K562 (cell line): Measurements from ENCODE around the gene DCAF10. TPM values are rescaled to one million over a fixed set of nuclear protein-coding genes. Genes with fewer than 3 reads are reported as not detected.

Experiments
- ATAC-seq: fragments of 200-7000 bp; cut with Tn5 transposase; 3 replicates; pipeline ENCODE4 v1.9.1; 2020; ENCODE audit warnings: moderate library complexity
- BruUV-seq: library from RNA; stranded (reverse); fragments of 400-500 nt; replicated peaks from 2 replicates; lab custom pipeline; 2021; lab: Mats Ljungman, UMichigan
- CTCF ChIA-PET: fragments of 300-600 bp; formaldehyde crosslinking; extraction: SDS; loops from one replicate; lab custom pipeline; 2021; ENCODE audit warnings: low intra/inter-chr PET ratio; lab: Yijun Ruan, JAX
- POLR2A ChIA-PET: fragments of 300-600, 350-650 bp; sonication (Branson Sonifier 250); formaldehyde crosslinking; extraction: SDS; loops from one replicate; lab custom pipeline; 2021; ENCODE audit warnings: antibody characterized with exemption, inconsistent platforms; lab: Yijun Ruan, JAX
- DNase-seq, 4 experiments: peaks; one replicate each; pipeline versions ENCODE4 v3.0.0 to v3.0.0-alpha.2; 2011 to 2018; ENCODE audit warnings: low spot score in 3 of 4, mixed read lengths in 3 of 4; ENCODE audit errors: extremely low read depth in 1 of 4
- FAIRE-seq: peaks from 2 replicates; lab custom pipeline; 2011; peaks lifted over from hg19 to GRCh38; lab: Jason Lieb, UNC
- H2AFZ ChIP-seq: 2 replicates; pipeline ENCODE4 v1.6.0; 2011; ENCODE audit warnings: low read depth, low read length, control low read depth, inconsistent platforms
- H3K27ac ChIP-seq: fragments of 200-600 bp; 3 replicates; pipeline ENCODE4 v1.8.0; 2011; ENCODE audit warnings: low read depth, mild to moderate bottlenecking, control low read depth, inconsistent platforms, low read length, moderate library complexity, mixed read lengths; ENCODE audit errors: extremely low read depth
- H3K27me3 ChIP-seq, 2 experiments: fragments of 300-600 bp in 1 of 2; 2 replicates in 1 of 2; 3 replicates in 1 of 2; pipeline versions ENCODE4 v1.6.0 to v1.8.0; 2011; ENCODE audit warnings: inconsistent platforms in 2 of 2, low read length in 2 of 2, mild to moderate bottlenecking in 1 of 2, mixed read lengths in 1 of 2, moderate library complexity in 1 of 2; ENCODE audit not compliant: control insufficient read depth in 2 of 2, insufficient read depth in 2 of 2
- H3K36me3 ChIP-seq: fragments of 300-600 bp; 3 replicates; pipeline ENCODE4 v1.8.0; 2011; ENCODE audit warnings: mild to moderate bottlenecking, low read length, inconsistent platforms; ENCODE audit not compliant: control insufficient read depth, insufficient read depth
- H3K4me1 ChIP-seq, 2 experiments: fragments of 200-600 bp in 1 of 2; replicated peaks in 1 of 2; 2 replicates in 1 of 2; 3 replicates in 1 of 2; pipeline versions ENCODE4 v1.5.1 to v1.8.0; 2011; ENCODE audit warnings: inconsistent platforms in 2 of 2, low read length in 2 of 2, mild to moderate bottlenecking in 1 of 2, mixed read lengths in 1 of 2, moderate library complexity in 1 of 2; ENCODE audit not compliant: control insufficient read depth in 2 of 2, insufficient read depth in 2 of 2
- H3K4me2 ChIP-seq: 2 replicates; pipeline ENCODE4 v1.6.1; 2011; ENCODE audit warnings: low read length, control low read depth, inconsistent platforms, mixed read lengths; ENCODE audit not compliant: insufficient read depth
- H3K4me3 ChIP-seq: fragments of 200-600 bp; sonication (generic), shearing (Covaris generic); 2 replicates; pipeline ENCODE4 v1.5.1; 2016; ENCODE audit warnings: control low read depth, inconsistent platforms
- H3K79me2 ChIP-seq: fragments of 200-600 bp; 3 replicates; pipeline ENCODE4 v1.8.0; 2011; ENCODE audit warnings: low read length, inconsistent platforms; ENCODE audit not compliant: control insufficient read depth, insufficient read depth
- H3K9ac ChIP-seq, 2 experiments: 2 replicates each; pipeline versions ENCODE4 v1.6.0 to v1.6.1; 2011; ENCODE audit warnings: low read depth in 2 of 2, low read length in 2 of 2, control low read depth in 1 of 2, inconsistent platforms in 1 of 2, mild to moderate bottlenecking in 1 of 2, mixed read lengths in 1 of 2; ENCODE audit not compliant: insufficient read depth in 1 of 2
- H3K9me1 ChIP-seq: one replicate; pipeline ENCODE4 v1.6.0; 2011; ENCODE audit warnings: inconsistent platforms, mild to moderate bottlenecking, low read length, moderate library complexity; ENCODE audit not compliant: control insufficient read depth, insufficient read depth
- H3K9me3 ChIP-seq: replicated peaks from 2 replicates; pipeline ENCODE4 v1.5.1; 2011; ENCODE audit warnings: low read depth, low read length, inconsistent platforms; ENCODE audit not compliant: control insufficient read depth, insufficient read depth
- H4K20me1 ChIP-seq: replicated peaks from 2 replicates; pipeline ENCODE4 v1.6.1; 2011; ENCODE audit warnings: low read length, inconsistent platforms, mixed read lengths; ENCODE audit not compliant: control insufficient read depth, insufficient read depth
- C11orf30 ChIP-seq: fragments of 450-650 bp; IDR thresholded peaks from 2 replicates; pipeline ENCODE4 v1.6.1; 2016; ENCODE audit warnings: low read depth, mild to moderate bottlenecking
- MNT ChIP-seq, 2 experiments: fragments of 450-650 bp; conservative IDR thresholded peaks; 2 replicates each; pipeline ENCODE4 v1.6.1; 2017; ENCODE audit warnings: mild to moderate bottlenecking in 2 of 2, moderate library complexity in 2 of 2
- NCOA6 ChIP-seq: fragments of 450-650 bp; IDR thresholded peaks from 2 replicates; pipeline ENCODE4 v1.6.1; 2017; ENCODE audit warnings: mild to moderate bottlenecking
- NFIC ChIP-seq: fragments of 450-650 bp; IDR thresholded peaks from 2 replicates; pipeline ENCODE4 v1.6.1; 2017; ENCODE audit warnings: mild to moderate bottlenecking, inconsistent platforms
- RCOR1 ChIP-seq, 2 experiments: IDR thresholded peaks; 2 replicates each; pipeline ENCODE4 v1.6.1; 2012; ENCODE audit warnings: low read depth in 2 of 2, low read length in 2 of 2, borderline replicate concordance in 1 of 2, improper control_type of control experiment in 1 of 2
- SMARCB1 ChIP-seq: IDR thresholded peaks from 2 replicates; pipeline ENCODE4 v1.6.1; 2011; ENCODE audit warnings: improper control_type of control experiment, low read depth; ENCODE audit not compliant: insufficient read length
- TBL1XR1 ChIP-seq, 2 experiments: IDR thresholded peaks; 2 replicates each; pipeline ENCODE4 v1.6.1; 2012; ENCODE audit warnings: improper control_type of control experiment in 2 of 2, low read length in 2 of 2, mild to moderate bottlenecking in 1 of 2
- YY1 ChIP-seq, 3 experiments: IDR thresholded peaks; 2 replicates each; pipeline ENCODE4 v1.6.1; 2011; ENCODE audit warnings: low read length in 2 of 3, mild to moderate bottlenecking in 2 of 3, moderate library complexity in 2 of 3, borderline replicate concordance in 1 of 3, control low read depth in 1 of 3, low read depth in 1 of 3; ENCODE audit not compliant: insufficient read depth in 3 of 3, insufficient replicate concordance in 2 of 3, control insufficient read depth in 1 of 3, insufficient read length in 1 of 3; ENCODE audit errors: extremely low read depth in 1 of 3
- ZNF644 ChIP-seq: fragments of 200-800 bp; sonication (Bioruptor generic); IDR thresholded peaks from 2 replicates; pipeline ENCODE4 v1.6.1; 2016; ENCODE audit warnings: low read depth, missing genetic modification characterization, missing compliant biosample characterization
- WGBS: fragments of 100-300 bp; shearing (Covaris generic); methylation state at CpG from one replicate; pipeline ENCODE4 v1.1.6; 2016; ENCODE audit warnings: low coverage, mixed read lengths; ENCODE audit not compliant: insufficient coverage; ENCODE audit errors: missing lambda C conversion rate; 5-methylcytosine and 5-hydroxymethylcytosine counted together
- in situ Hi-C: fragments of 300-500 bp; cut with MboI; formaldehyde crosslinking; loops from 4 replicates; pipeline ENCODE4 v1.15.0; 2018; ENCODE audit warnings: inconsistent platforms, mixed read lengths
- intact Hi-C: fragments of 100-400 bp; cut with micrococcal nuclease; formaldehyde crosslinking; loops from 2 replicates; pipeline ENCODE4 v1.14.2; 2022
- polyA plus RNA-seq, 8 experiments: library from polyadenylated mRNA; depleted of rRNA in 4 of 8; stranded (reverse) in 5 of 8; unstranded in 3 of 8; fragments of >200 nt; fragmentation: Nextera tagmentation in 2 of 8; fragmentation: Illumina TruSeq in 1 of 8; extraction: Ambion mirVana in 2 of 8; extraction: Trizol in 1 of 8; gene quantifications; 2 replicates each; pipeline versions ENCODE4 v1.2.1 to v1.2.3, GENCODE V29; 2011 to 2014; ENCODE audit warnings: inconsistent platforms in 1 of 8, missing spikeins in 1 of 8
- total RNA-seq, 7 experiments: library from RNA; depleted of rRNA in 6 of 7; stranded (reverse); fragments of >200 nt in 6 of 7; fragmentation: Illumina TruSeq in 2 of 7; extraction: Trizol in 2 of 7; gene quantifications; 2 replicates each; pipeline versions ENCODE4 v1.2.1 to v1.2.3, GENCODE V29; 2011 to 2021; ENCODE audit warnings: low replicate concordance in 1 of 7

The DCAF10 gene
- total and polyA plus RNA-seq, 9 of the 15 experiments (the other 6 are each of a cell fraction or from before 2014, with no cell fraction given): 6.8 to 40.1 (median 16.9) TPM

- CTCF ChIA-PET: no interaction called here
- no peak overlapping the region; the same call in 2 of the 3 replicates for H3K27ac ChIP-seq
- no TSS peak for BruUV-seq
- H3K36me3 ChIP-seq: peaks cover 25% of the 10 kb centered on the region; the same call in 2 of the 3 replicates
- H3K9me3 ChIP-seq: no peaks in the 10 kb centered on the region
- H3K4me1 ChIP-seq: peaks cover 16 to 20% of the 10 kb centered on the region in 2 experiments
- WGBS: 92% methylated on average over 2 of the region's 2 CpGs
- DNase-seq (no peak), FAIRE-seq (peak; percentile 40), ATAC-seq (no peak)
- H3K4me2 ChIP-seq: no peak overlapping the region
- no peak overlapping the region for H3K4me3 ChIP-seq
- in situ Hi-C loops: no loop called here
- no peak overlapping the region for H2AFZ ChIP-seq
- intact Hi-C loops: no loop called here
- no peaks in the 10 kb centered on the region for H3K27me3 ChIP-seq
- H4K20me1 ChIP-seq: no peaks in the 10 kb centered on the region
- POLR2A ChIA-PET: no interaction called here
- no peak overlapping the region for H3K9ac ChIP-seq
- no peaks in the 10 kb centered on the region for H3K9me1 ChIP-seq
- H3K79me2 ChIP-seq: peaks cover 24% of the 10 kb centered on the region
- no peak for TF ChIP-seq SMARCB1
- TF ChIP-seq C11orf30: no peak
Measured at GRCh38 chr9:37836386-37836785, 35.8 kb downstream of the DCAF10 start.

GRCh38 chr9:37839496-37840461, 39.2 kb downstream of the DCAF10 start:
- ChIA-PET POLR2A (interaction anchor here (0.6 to 2.4 kb wide), 11 partner anchors 10 to 377 kb away, joined by 3 to 12 read pairs (median 4); no protein-coding TSS in a partner anchor), CTCF (no interaction called here)
- Histone ChIP-seq H3K36me3 (peaks cover 40% of the 10 kb centered on the region), H3K4me3 (no peak overlapping the region), H2AFZ (peak overlapping the region; percentile 61), H3K9me1 (no peaks in the 10 kb centered on the region), H3K27ac (peak overlapping the region; percentile 87), H3K27me3 (no peaks in the 10 kb centered on the region), H4K20me1 (no peaks in the 10 kb centered on the region), H3K79me2 (peaks cover 32% of the 10 kb centered on the region), H3K4me1 (peaks cover 14 to 20% of the 10 kb centered on the region in 2 experiments), H3K9ac (peak overlapping the region in 1 of 2 experiments; percentile 50; a peak in 2 of 4 replicates), H3K4me2 (peak overlapping the region; percentile 66), H3K9me3 (no peaks in the 10 kb centered on the region)
- WGBS: 29% methylated on average over 3 of the region's 3 CpGs
- FAIRE-seq (peak; percentile 85), ATAC-seq (peak; percentile 87), DNase-seq (peak in 3 of 4 experiments; percentile 37 to 83 (median 46))
- intact Hi-C loops: loop anchor here (5.0 kb wide), 1 partner anchor 37 kb away; the partner anchor contains the start of gene DCAF10
- in situ Hi-C loops: no loop called here
- BruUV-seq: no TSS peak
- TF ChIP-seq YY1 (IDR thresholded peaks at IDR 0.05; ENCODE audit: borderline replicate concordance in 1 of 3, control insufficient read depth in 1 of 3, extremely low read depth in 1 of 3, insufficient read depth in 3 of 3, insufficient read length in 1 of 3, insufficient replicate concordance in 2 of 3, low read depth in 1 of 3, low read length in 2 of 3): peak in 1 of 3 experiments; percentile 81
- 0 out of 4 replicates have a peak, but pooled peaks of 1 of the 2 experiments have one; percentile 16 for TF ChIP-seq MNT (conservative IDR thresholded peaks at IDR 0.05)
- peak; percentile 78 for TF ChIP-seq NFIC
- peak in 1 of 2 experiments; percentile 79; a peak in 2 of 4 replicates for TF ChIP-seq RCOR1 (IDR thresholded peaks at IDR 0.05; ENCODE audit: borderline replicate concordance in 1 of 2, low read depth in 2 of 2, low read length in 2 of 2)
- TF ChIP-seq TBL1XR1 (IDR thresholded peaks at IDR 0.05; ENCODE audit: low read length in 2 of 2): peak; percentile 51 to 65; a peak in 2 of 4 replicates
- TF ChIP-seq NCOA6: 0 out of 2 replicates have a peak, but pooled peaks have one; percentile 21
- peak; percentile 20; the same call in 1 of the 2 replicates for TF ChIP-seq ZNF644
